ENCODE measurements around the gene NYAP1. TPM values are rescaled to one million over a fixed set of nuclear protein-coding genes. Genes with fewer than 3 reads are reported as not detected.
A peak's percentile ranks its signal among the peaks of the same experiment; 100 is the strongest.

Gene NYAP1
- total RNA-seq, 1 donor from 2014 or later: 0.95 TPM

GRCh38 chr7:100482728-100483089 lies 1.0 kb upstream of the NYAP1 start:
- no peak for TF ChIP-seq CTCF (IDR thresholded peaks at IDR 0.05)
- Mint-ChIP-seq H3K27ac (ENCODE audit: unreplicated experiment) (no peak overlapping the region), H3K27me3 (ENCODE audit: low read depth) (no peaks in the 10 kb centered on the region), H3K36me3 (ENCODE audit: low read depth) (no peaks in the 10 kb centered on the region), H3K4me1 (ENCODE audit: low read depth) (peaks cover 13% of the 10 kb centered on the region), H3K9me3 (ENCODE audit: low read depth) (no peaks in the 10 kb centered on the region), H3K4me3 (ENCODE audit: unreplicated experiment) (peak overlapping the region; percentile 72)
- no peak for DNase-seq (ENCODE audit: low spot score)

GRCh38 chr7:100483090-100483721 lies 521 bp upstream of the NYAP1 start:
- Mint-ChIP-seq H3K27ac (ENCODE audit: unreplicated experiment) (no peak overlapping the region), H3K36me3 (ENCODE audit: low read depth) (no peaks in the 10 kb centered on the region), H3K27me3 (ENCODE audit: low read depth) (no peaks in the 10 kb centered on the region), H3K4me1 (ENCODE audit: low read depth) (peaks cover 13% of the 10 kb centered on the region), H3K9me3 (ENCODE audit: low read depth) (no peaks in the 10 kb centered on the region), H3K4me3 (ENCODE audit: unreplicated experiment) (peak overlapping the region; percentile 72)
- no peak for DNase-seq (ENCODE audit: low spot score)
- TF ChIP-seq CTCF (IDR thresholded peaks at IDR 0.05): peak; percentile 98

- DNase-seq (ENCODE audit: low spot score): no peak
- TF ChIP-seq CTCF (IDR thresholded peaks at IDR 0.05): no peak
- no peaks in the 10 kb centered on the region for H3K9me3 Mint-ChIP-seq (ENCODE audit: low read depth)
- peak overlapping the region; percentile 50 for H3K27ac Mint-ChIP-seq (ENCODE audit: unreplicated experiment)
- H3K36me3 Mint-ChIP-seq (ENCODE audit: low read depth): no peaks in the 10 kb centered on the region
- no peaks in the 10 kb centered on the region for H3K27me3 Mint-ChIP-seq (ENCODE audit: low read depth)
- H3K4me1 Mint-ChIP-seq (ENCODE audit: low read depth): peaks cover 10% of the 10 kb centered on the region
- H3K4me3 Mint-ChIP-seq (ENCODE audit: unreplicated experiment): peak overlapping the region; percentile 34
These were observed 932 bp downstream of the NYAP1 start for GRCh38 chr7:100484673-100485045.

- DNase-seq (ENCODE audit: low spot score): no peak
- Mint-ChIP-seq H3K27ac (ENCODE audit: unreplicated experiment) (no peak overlapping the region), H3K9me3 (ENCODE audit: low read depth) (no peaks in the 10 kb centered on the region), H3K36me3 (ENCODE audit: low read depth) (no peaks in the 10 kb centered on the region), H3K27me3 (ENCODE audit: low read depth) (no peaks in the 10 kb centered on the region), H3K4me1 (ENCODE audit: low read depth) (peaks cover 10% of the 10 kb centered on the region), H3K4me3 (ENCODE audit: unreplicated experiment) (no peak overlapping the region)
- TF ChIP-seq CTCF (IDR thresholded peaks at IDR 0.05): no peak
These were observed 1.7 kb downstream of the NYAP1 start for GRCh38 chr7:100485471-100485876.

- H3K27ac Mint-ChIP-seq (ENCODE audit: unreplicated experiment): no peak overlapping the region
- H3K36me3 Mint-ChIP-seq (ENCODE audit: low read depth): no peaks in the 10 kb centered on the region
- H3K4me1 Mint-ChIP-seq (ENCODE audit: low read depth): peaks cover 10% of the 10 kb centered on the region
- H3K9me3 Mint-ChIP-seq (ENCODE audit: low read depth): no peaks in the 10 kb centered on the region
- H3K27me3 Mint-ChIP-seq (ENCODE audit: low read depth): no peaks in the 10 kb centered on the region
- no peak for DNase-seq (ENCODE audit: low spot score)
- H3K4me3 Mint-ChIP-seq (ENCODE audit: unreplicated experiment): no peak overlapping the region
- TF ChIP-seq CTCF (IDR thresholded peaks at IDR 0.05): no peak
These were observed 2.4 kb downstream of the NYAP1 start for GRCh38 chr7:100486111-100486636.

Data from chondrocyte (in vitro differentiated cells).